AG20443 (cell line): ENCODE results near the gene UBE2E1.

ENCODE experiments used
- DNase-seq: peaks from one replicate; pipeline ENCODE4 v3.0.0; 2012; ENCODE audit warnings: low spot score, mixed read lengths

UBE2E1 gene

GRCh38 chr3:23796518-23796917 is 9.2 kb upstream of the UBE2E1 start:
- DNase-seq = no peak

- DNase-seq = no peak
Measured at GRCh38 chr3:23797491-23797890, 8.3 kb upstream of the UBE2E1 start.

GRCh38 chr3:23798456-23798855 is 7.3 kb upstream of the UBE2E1 start:
- no peak for DNase-seq

- no peak for DNase-seq
Measured at GRCh38 chr3:23798876-23799275, 6.9 kb upstream of the UBE2E1 start.

GRCh38 chr3:23800731-23801130 is 5.0 kb upstream of the UBE2E1 start:
- no peak for DNase-seq

GRCh38 chr3:23804441-23805209 is 1.1 kb upstream of the UBE2E1 start:
- no peak for DNase-seq

GRCh38 chr3:23805210-23805632 is 534 bp upstream of the UBE2E1 start:
- DNase-seq = no peak

- DNase-seq = peak; percentile 45
Measured at GRCh38 chr3:23806534-23807423, 1.0 kb downstream of the UBE2E1 start.

- DNase-seq = peak; percentile 46
Measured at GRCh38 chr3:23807424-23808015, 1.8 kb downstream of the UBE2E1 start.

- no peak for DNase-seq
Measured at GRCh38 chr3:23808525-23808924, 2.8 kb downstream of the UBE2E1 start.

- DNase-seq = no peak
Measured at GRCh38 chr3:23809294-23809693, 3.5 kb downstream of the UBE2E1 start.

GRCh38 chr3:23809840-23810342 is 4.1 kb downstream of the UBE2E1 start:
- DNase-seq = no peak

GRCh38 chr3:23810343-23811184 is 4.8 kb downstream of the UBE2E1 start:
- DNase-seq = peak; percentile 82

GRCh38 chr3:23811185-23811527 is 5.4 kb downstream of the UBE2E1 start:
- DNase-seq = no peak

- DNase-seq = no peak
Measured at GRCh38 chr3:23811919-23812318, 6.2 kb downstream of the UBE2E1 start.

- DNase-seq = no peak
Measured at GRCh38 chr3:23815879-23816278, 10.1 kb downstream of the UBE2E1 start.

GRCh38 chr3:23816721-23817120 is 11.0 kb downstream of the UBE2E1 start:
- DNase-seq = no peak

GRCh38 chr3:23817508-23818223 is 11.9 kb downstream of the UBE2E1 start:
- DNase-seq = no peak

- DNase-seq = no peak
Measured at GRCh38 chr3:23819599-23820360, 14.0 kb downstream of the UBE2E1 start.

- no peak for DNase-seq
Measured at GRCh38 chr3:23820888-23821287, 15.1 kb downstream of the UBE2E1 start.
